Activated CD8-positive, alpha-beta T cell treated with anti-CD3 and anti-CD28 coated beads, Interleukin-2, amount 10 ng/mL, durations not matched to agents 7 days and 5 days (primary cell): Measurements from ENCODE around the gene CIZ1. TPM values are rescaled to one million over a fixed set of nuclear protein-coding genes. Genes with fewer than 3 reads are reported as not detected.

Source experiments
- ATAC-seq: fragments of 150-1000 bp; cut with Tn5 transposase; one replicate; pipeline ENCODE4 v1.10.0; 2021; ENCODE audit warnings: moderate library complexity
- CTCF ChIA-PET: fragments of 350-600 bp; sonication (Branson Sonifier 250); formaldehyde crosslinking; loops from one replicate; lab custom pipeline; 2021; ENCODE audit warnings: antibody characterized with exemption; lab: Charles Lee
- POLR2A ChIA-PET: fragments of 350-600 bp; sonication (Branson Sonifier 250); formaldehyde crosslinking; loops from one replicate; lab custom pipeline; 2021; ENCODE audit warnings: antibody characterized with exemption; lab: Charles Lee
- DNase-seq: peaks from one replicate; pipeline ENCODE4 v3.0.0-alpha.2; 2020
- H3K27ac Mint-ChIP-seq: one replicate; pipeline ENCODE4 v1.8.0; 2021; ENCODE audit warnings: mild to moderate bottlenecking, mixed read lengths
- H3K27me3 Mint-ChIP-seq: one replicate; pipeline ENCODE4 v1.8.0; 2021; ENCODE audit warnings: low read depth, mixed read lengths
- H3K36me3 Mint-ChIP-seq: one replicate; pipeline ENCODE4 v1.8.0; 2021; ENCODE audit warnings: low read depth, mixed read lengths
- H3K4me1 Mint-ChIP-seq: one replicate; pipeline ENCODE4 v1.8.0; 2021; ENCODE audit warnings: low read depth, mixed read lengths
- H3K4me3 Mint-ChIP-seq: one replicate; pipeline ENCODE4 v1.8.0; 2021; ENCODE audit warnings: mild to moderate bottlenecking, mixed read lengths
- H3K9me3 Mint-ChIP-seq: one replicate; pipeline ENCODE4 v1.8.0; 2022; ENCODE audit warnings: mixed read lengths; ENCODE audit not compliant: insufficient read depth
- total RNA-seq, 2 experiments: library from RNA; stranded (reverse); gene quantifications; one replicate each; pipeline ENCODE4 v1.2.3, GENCODE V29; 2021

CIZ1 gene
- total RNA-seq, 2 experiments from 2014 or later: 121 to 127 TPM

GRCh38 chr9:128155736-128156500 is 35.5 kb downstream of the CIZ1 start:
- H3K27ac Mint-ChIP-seq: no peak overlapping the region
- DNase-seq (no peak), ATAC-seq (no peak)
- POLR2A ChIA-PET: interaction anchor here (0.6 to 1.2 kb wide), 4 partner anchors 14 to 1426 kb away, joined by 3 to 4 read pairs (median 3); no protein-coding TSS in a partner anchor
- H3K27me3 Mint-ChIP-seq: no peaks in the 10 kb centered on the region
- H3K9me3 Mint-ChIP-seq: no peaks in the 10 kb centered on the region
- H3K4me1 Mint-ChIP-seq: peaks cover 9% of the 10 kb centered on the region
- no peak overlapping the region for H3K4me3 Mint-ChIP-seq
- CTCF ChIA-PET: interaction anchor here (0.7 to 1.5 kb wide), 3 partner anchors 38 to 185 kb away, joined by 3 to 4 read pairs (median 3); no protein-coding TSS in a partner anchor
- H3K36me3 Mint-ChIP-seq: no peaks in the 10 kb centered on the region

DNA sequence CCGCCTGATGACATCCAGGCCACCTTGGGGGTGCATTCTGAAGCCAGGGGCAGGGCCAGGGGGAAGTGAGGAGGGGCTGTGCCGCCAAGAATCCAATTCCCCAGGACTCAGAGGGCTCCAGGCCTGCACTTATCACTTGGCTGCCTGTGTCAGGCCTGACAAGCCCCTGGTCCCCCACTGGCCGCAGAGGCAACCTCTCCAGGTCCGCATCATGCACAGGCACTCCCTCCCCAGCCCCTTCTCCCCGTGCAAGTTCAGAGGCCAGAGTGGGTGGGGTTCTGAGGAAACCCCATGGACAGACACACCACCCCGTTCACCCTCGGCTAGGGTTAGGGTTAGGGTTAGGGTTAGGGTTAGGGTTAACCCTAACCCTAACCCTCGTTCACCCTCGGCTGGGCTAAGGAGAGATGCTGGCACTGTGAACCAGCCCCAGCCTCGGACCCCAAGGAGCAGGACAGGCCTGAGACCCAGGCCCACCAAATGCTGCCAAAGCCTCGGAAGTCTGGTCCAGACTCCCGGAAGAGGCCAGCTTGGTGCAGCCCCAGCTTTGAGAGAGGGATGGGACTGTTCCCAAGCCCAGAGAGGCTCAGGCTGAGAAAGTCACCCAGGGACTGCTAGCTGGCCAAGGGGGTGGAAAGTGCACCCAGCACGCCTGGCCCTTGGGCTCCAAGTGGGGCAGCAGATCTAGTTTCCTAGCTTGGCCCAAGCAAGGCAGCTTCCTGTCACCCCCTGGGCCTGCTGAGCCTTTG is 37.3 kb downstream of the CIZ1 start:
- no peaks in the 10 kb centered on the region for H3K27me3 Mint-ChIP-seq
- peaks cover under 1% of the 10 kb centered on the region for H3K4me1 Mint-ChIP-seq
- CTCF ChIA-PET: no interaction called here
- POLR2A ChIA-PET: no interaction called here
- H3K9me3 Mint-ChIP-seq: no peaks in the 10 kb centered on the region
- H3K27ac Mint-ChIP-seq: no peak overlapping the region
- no peaks in the 10 kb centered on the region for H3K36me3 Mint-ChIP-seq
- no peak overlapping the region for H3K4me3 Mint-ChIP-seq
- ATAC-seq (no peak), DNase-seq (no peak)

DNA sequence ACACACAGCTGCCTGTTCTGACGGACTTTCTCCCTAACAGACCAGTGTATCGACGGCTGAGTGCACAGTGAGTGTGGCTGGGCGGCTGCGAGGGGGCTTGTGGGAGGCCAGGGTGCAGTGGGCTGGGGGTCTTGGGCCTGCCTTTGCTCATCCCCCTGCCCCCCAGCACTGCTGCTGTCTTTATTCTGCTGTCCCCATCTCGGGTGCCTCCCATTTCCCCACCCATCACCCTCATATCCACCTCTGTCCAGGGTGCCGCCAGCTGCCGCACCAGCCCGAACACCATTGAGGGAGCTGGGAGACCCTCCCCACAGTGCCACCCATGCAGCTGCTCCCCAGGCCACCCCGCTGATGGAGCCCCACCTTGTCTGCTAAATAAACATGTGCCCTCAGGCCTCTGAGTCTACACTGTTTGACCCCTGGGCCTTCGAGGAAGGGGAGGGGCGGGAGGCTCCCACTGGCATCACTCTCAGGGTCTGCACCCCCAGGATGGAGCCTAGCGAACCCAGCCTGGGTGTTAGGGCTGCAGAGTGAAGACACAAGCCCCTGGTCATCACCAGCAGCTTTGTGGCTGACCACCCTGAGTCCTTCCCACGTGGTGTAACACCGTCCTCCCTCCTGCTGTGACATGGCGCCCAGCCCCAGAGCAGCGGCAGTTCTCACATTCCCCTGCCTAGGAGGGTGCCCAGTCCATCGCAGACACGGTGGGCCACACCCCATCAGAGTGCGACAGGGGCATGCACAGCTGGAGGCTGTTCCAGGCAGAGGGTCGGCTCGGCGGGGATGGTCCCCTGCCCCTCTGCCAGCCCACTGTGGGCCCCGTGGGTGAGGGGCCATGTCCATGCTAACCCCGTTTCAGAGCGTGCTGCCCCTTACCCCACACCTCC is 38.1 kb downstream of the CIZ1 start:
- Mint-ChIP-seq H3K27ac (no peak overlapping the region), H3K4me1 (no peaks in the 10 kb centered on the region), H3K27me3 (no peaks in the 10 kb centered on the region), H3K36me3 (no peaks in the 10 kb centered on the region), H3K4me3 (no peak overlapping the region), H3K9me3 (no peaks in the 10 kb centered on the region)
- POLR2A ChIA-PET: interaction anchor here (0.5 kb wide), 1 partner anchor 652 kb away, joined by 4 read pairs; no protein-coding TSS in a partner anchor
- DNase-seq (no peak), ATAC-seq (no peak)
- CTCF ChIA-PET: no interaction called here

DNA sequence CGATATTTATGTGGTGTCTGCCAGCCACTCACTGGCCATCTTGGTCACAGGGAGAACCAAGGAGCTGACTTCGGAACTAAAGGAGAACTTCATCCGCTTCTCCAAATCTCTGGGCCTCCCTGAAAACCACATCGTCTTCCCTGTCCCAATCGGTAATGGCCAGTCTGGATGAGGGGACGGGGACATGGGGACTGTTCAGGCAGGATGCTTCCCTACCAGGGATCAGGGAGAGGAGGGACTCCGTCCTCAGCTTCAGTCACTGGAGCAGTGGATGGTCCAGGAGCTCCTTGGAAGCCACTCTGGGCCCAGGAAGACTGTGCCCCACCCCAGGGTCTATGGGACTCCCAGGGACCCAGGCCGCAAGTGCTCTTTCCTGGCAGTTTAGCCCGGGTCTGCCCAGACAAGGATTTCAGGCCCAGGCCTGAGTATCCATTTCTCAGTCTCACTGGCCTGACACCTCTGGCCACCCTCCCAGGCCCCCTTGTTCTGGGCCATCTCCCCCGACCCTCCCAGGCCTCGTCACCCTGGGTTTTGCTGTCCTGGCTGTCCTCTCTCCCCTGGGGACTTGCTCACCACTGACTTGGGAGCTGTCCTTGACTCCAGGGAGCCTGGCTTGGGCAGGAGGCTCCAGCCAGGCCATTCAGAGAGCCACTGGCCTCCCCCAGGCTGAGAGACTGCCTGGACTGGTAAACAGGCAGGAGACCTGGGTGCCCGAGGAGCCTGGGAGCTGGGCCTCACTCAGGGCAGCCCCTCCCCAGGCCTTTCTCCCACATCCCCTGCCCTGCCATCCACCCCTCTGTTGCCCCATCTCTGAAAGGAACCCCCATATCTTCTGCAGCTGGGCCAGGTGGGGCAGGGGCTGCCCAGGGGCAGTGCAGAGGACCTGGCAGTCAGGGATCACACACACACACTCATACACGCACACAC is 39.0 kb downstream of the CIZ1 start:
- H3K36me3 Mint-ChIP-seq: no peaks in the 10 kb centered on the region
- POLR2A ChIA-PET: interaction anchor here (0.5 kb wide), 1 partner anchor 653 kb away, joined by 4 read pairs; no protein-coding TSS in a partner anchor
- no peak for DNase-seq

GRCh38 chr9:128151309-128152132 is 39.9 kb downstream of the CIZ1 start:
- no peak for ATAC-seq
- Mint-ChIP-seq H3K9me3 (no peaks in the 10 kb centered on the region), H3K36me3 (no peaks in the 10 kb centered on the region), H3K27ac (peak overlapping the region; percentile 52), H3K4me3 (no peak overlapping the region), H3K27me3 (no peaks in the 10 kb centered on the region), H3K4me1 (no peaks in the 10 kb centered on the region)
- ChIA-PET CTCF (interaction anchor here (1.0 to 2.3 kb wide), 4 partner anchors 9 to 211 kb away, joined by 3 to 7 read pairs (median 4); no protein-coding TSS in a partner anchor), POLR2A (no interaction called here)
- no peak for DNase-seq

More for the DNA sequence above, 39.0 kb downstream of the CIZ1 start:
- no peak overlapping the region for H3K27ac Mint-ChIP-seq
- no peak for ATAC-seq
- CTCF ChIA-PET: no interaction called here
- H3K27me3 Mint-ChIP-seq: no peaks in the 10 kb centered on the region
- H3K4me1 Mint-ChIP-seq: no peaks in the 10 kb centered on the region
- H3K4me3 Mint-ChIP-seq: no peak overlapping the region
- no peaks in the 10 kb centered on the region for H3K9me3 Mint-ChIP-seq

- no peaks in the 10 kb centered on the region for H3K4me1 Mint-ChIP-seq
- H3K27me3 Mint-ChIP-seq: no peaks in the 10 kb centered on the region
- POLR2A ChIA-PET: no interaction called here
- ATAC-seq (peak; percentile 53), DNase-seq (peak; percentile 35)
- H3K27ac Mint-ChIP-seq: peak overlapping the region; percentile 52
- H3K36me3 Mint-ChIP-seq: no peaks in the 10 kb centered on the region
- H3K9me3 Mint-ChIP-seq: no peaks in the 10 kb centered on the region
- H3K4me3 Mint-ChIP-seq: no peak overlapping the region
- CTCF ChIA-PET: interaction anchor here (1.0 to 2.3 kb wide), 8 partner anchors 8 to 212 kb away, joined by 3 to 7 read pairs (median 3); no protein-coding TSS in a partner anchor
Measured at GRCh38 chr9:128150594-128151308, 40.6 kb downstream of the CIZ1 start.

- Mint-ChIP-seq H3K9me3 (no peaks in the 10 kb centered on the region), H3K36me3 (no peaks in the 10 kb centered on the region), H3K4me3 (no peak overlapping the region), H3K4me1 (no peaks in the 10 kb centered on the region), H3K27me3 (no peaks in the 10 kb centered on the region), H3K27ac (no peak overlapping the region)
- ATAC-seq (no peak), DNase-seq (no peak)
- POLR2A ChIA-PET: no interaction called here
- CTCF ChIA-PET: interaction anchor here (1.1 to 2.3 kb wide), 6 partner anchors 9 to 41 kb away, joined by 3 to 7 read pairs (median 3); no protein-coding TSS in a partner anchor
Measured at GRCh38 chr9:128149951-128150593, 41.3 kb downstream of the CIZ1 start.

DNA sequence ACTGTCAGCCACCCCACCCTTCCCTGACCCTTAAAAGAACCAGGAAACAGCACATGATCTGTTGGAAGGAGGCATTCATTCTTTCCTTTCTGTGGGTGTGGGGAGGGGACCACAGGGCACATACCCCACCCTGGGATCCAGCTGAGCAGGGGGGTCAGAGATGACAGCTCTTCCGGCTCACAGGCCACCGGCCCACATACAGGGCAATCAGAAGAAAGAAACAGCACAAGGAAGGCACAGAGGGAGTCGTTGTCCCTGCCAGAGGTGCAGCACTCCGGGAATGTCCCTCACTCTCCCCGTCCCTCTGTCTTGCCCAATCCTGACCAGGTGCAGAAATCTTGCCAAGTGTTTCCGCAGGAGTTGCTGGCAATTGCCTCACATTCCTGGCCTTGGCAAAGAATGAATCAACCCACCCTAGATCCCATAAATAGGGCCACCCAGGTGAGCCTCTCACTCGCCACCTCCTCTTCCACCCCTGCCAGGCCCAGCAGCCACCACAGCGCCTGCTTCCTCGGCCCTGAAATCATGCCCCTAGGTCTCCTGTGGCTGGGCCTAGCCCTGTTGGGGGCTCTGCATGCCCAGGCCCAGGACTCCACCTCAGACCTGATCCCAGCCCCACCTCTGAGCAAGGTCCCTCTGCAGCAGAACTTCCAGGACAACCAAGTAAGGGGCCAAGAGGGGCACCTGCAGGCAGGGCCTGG is 42.2 kb downstream of the CIZ1 start, which contains the start of gene LCN2:
TSS of gene LCN2 (plus strand) at position 453 of the 701 bp plus-strand sequence. CDS start at position 526, 73 bp downstream.
- no peaks in the 10 kb centered on the region for H3K36me3 Mint-ChIP-seq
- H3K27ac Mint-ChIP-seq: no peak within 1 kb of the TSS
- POLR2A ChIA-PET: no interaction called here
- no peak within 1 kb of the TSS for H3K4me3 Mint-ChIP-seq
- CTCF ChIA-PET: no interaction called here
- DNase-seq: no peak
- no peaks in the 10 kb centered on the region for H3K27me3 Mint-ChIP-seq
- H3K4me1 Mint-ChIP-seq: no peaks in the 10 kb centered on the region
- no peaks in the 10 kb centered on the region for H3K9me3 Mint-ChIP-seq
- ATAC-seq: no peak

GRCh38 chr9:128148509-128149000 is 42.8 kb downstream of the CIZ1 start:
- no peaks in the 10 kb centered on the region for H3K36me3 Mint-ChIP-seq
- no peak overlapping the region for H3K27ac Mint-ChIP-seq
- ATAC-seq (no peak), DNase-seq (no peak)
- peaks cover 1% of the 10 kb centered on the region for H3K4me1 Mint-ChIP-seq
- no peaks in the 10 kb centered on the region for H3K27me3 Mint-ChIP-seq
- ChIA-PET POLR2A (no interaction called here), CTCF (no interaction called here)
- no peaks in the 10 kb centered on the region for H3K9me3 Mint-ChIP-seq
- no peak overlapping the region for H3K4me3 Mint-ChIP-seq
